T-helper 2 cell treated with Interferon-gamma antibody and Interleukin-4, amounts not matched to agents 100 ng/mL and 5 ng/mL, for 36 hours (primary cell): ENCODE data around the gene PAK5. TPM values are rescaled to one million over a fixed set of nuclear protein-coding genes. Genes with fewer than 3 reads are reported as not detected.
"Not testable (repeated sequence)": the region's sequence is repeated elsewhere in the genome, so short reads cannot be mapped to it uniquely, and the experiment has no call there.

ENCODE experiments used
- intact Hi-C: fragments of 100-400 bp; cut with micrococcal nuclease; formaldehyde crosslinking; loops from one replicate; pipeline ENCODE4 v1.15.1; 2023
- total RNA-seq: library from RNA; stranded (reverse); gene quantifications from 2 replicates; pipeline ENCODE4 v1.2.3, GENCODE V29; 2022

The PAK5 gene
- total RNA-seq, 1 donor from 2014 or later, result not detected

DNA sequence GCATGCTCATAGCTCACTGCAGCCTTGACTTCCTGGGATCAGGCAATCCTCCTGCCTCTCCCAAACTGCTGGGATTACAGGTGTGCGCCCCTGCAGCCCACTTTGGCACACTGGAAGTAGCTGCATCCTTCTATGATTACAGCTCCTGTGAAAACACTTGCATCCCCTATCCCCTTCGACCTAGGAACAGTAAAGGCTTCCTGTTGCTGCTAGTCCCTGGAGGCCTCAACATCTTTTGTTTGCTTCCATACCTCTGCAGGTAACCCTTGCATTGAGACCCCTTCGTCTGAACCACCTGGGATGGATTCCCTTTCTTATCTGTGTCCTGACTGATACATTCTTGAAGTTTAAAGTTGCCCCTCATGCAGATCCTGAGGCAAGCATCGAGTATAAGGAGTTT, 152.4 kb downstream of the PAK5 start:
- intact Hi-C loops, result no loop called here

- intact Hi-C loops, result no loop called here
Measured at GRCh38 chr20:9686001-9686400, 152.9 kb downstream of the PAK5 start.

- intact Hi-C loops, result no loop called here
Measured at GRCh38 chr20:9685011-9685410, 153.9 kb downstream of the PAK5 start.

DNA sequence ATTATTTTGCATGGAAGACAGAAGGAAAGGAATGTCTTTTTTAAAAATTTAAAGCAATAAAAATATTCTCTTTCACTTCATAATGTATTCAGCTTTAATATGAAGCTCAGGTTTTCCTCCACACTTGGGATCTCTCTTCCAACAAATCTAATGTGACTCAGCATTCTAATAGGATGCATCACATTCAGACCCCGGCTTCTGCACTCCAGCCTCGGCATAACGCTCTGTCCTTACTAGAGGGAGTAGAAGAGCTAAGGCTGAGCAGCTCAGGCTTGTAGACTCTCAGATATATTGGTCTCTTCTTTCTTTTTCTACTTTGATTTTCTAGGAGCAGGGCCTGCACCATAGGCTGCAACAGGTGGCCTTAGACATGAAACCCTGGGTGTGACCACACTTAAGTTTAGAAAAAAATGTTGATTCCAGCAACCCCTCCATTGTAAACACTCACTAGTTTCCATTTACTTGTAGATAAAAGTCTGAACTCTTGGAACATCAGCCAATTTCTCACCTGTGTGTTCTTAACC, 161.7 kb downstream of the PAK5 start:
- intact Hi-C loops, result no loop called here

DNA sequence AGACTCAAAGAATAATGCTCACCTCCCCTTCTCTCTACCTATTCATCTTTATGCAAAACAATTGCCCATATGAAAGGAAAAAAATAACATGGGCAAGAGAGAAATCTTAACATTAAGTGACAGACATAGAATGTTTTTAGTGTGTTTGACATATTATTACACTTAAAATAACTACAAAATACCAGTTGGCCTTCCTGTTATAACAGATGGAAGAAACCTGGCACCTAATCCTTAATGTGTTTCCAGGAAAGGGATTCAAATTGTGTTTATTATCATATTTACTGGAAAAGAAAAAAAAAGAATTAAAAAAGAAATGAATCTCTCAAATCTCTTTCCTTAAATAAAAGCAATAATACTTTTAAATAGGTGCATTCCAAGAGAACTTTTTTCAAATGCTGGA, 165.9 kb downstream of the PAK5 start:
- intact Hi-C loops, result no loop called here

DNA sequence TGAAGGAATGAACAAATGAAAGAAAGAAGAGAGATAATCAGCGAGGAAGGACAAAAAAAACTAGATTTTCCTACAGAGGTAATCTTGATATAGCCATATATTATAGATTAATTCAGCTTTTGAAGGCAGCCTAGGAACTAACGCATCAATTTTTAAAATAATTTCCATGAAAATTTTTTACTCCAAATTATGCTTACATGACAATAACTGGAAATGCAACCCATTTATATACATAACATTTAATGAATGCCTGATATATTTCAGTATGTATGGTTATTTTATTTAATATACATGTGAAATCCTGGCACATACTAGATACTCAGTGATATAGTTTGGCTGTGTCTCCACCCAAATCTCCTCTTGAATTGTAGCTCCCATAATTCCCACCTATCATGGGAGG, 166.8 kb downstream of the PAK5 start:
- intact Hi-C loops, result no loop called here

DNA sequence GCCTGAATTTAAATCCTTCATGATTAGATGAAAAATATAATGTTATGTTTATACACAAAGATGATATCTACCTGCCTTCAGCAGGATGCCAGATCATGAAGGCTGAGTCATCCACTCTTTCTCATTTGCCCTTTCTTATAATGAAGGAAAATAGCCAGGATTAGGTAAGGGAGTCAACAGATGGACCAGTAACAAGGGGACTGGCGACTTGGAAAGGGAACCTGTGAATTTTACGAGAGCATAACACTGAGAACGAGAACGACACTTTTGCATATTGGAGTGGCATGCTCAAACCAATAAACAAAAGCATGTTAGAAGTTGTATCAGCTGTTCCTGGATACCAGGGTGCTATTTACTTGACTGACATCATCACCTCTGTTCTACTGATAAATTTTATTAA, 170.5 kb downstream of the PAK5 start:
- intact Hi-C loops, result no loop called here

DNA sequence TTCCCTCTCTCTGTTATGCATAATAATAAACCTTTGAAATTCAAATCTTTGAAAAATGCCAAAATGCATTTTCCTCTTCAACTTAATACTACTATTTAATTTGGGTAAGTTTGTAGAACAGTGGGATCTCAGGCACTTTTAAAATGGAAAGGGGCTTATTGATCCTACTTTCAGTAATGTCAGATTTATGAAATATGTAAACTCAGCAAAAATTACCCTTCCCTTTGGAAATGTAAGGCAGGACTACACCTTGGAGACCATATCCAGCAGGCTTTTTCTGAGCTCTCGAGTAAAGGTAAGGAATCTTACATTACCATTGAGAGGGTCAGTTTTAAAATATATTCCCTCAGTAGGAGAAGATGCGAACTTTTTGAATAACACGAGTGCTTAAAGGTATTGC, 175.5 kb downstream of the PAK5 start:
- intact Hi-C loops, result no loop called here

- intact Hi-C loops, result no loop called here
Measured at GRCh38 chr20:9660236-9660868, 178.5 kb downstream of the PAK5 start.

GRCh38 chr20:9647741-9648140, 191.1 kb downstream of the PAK5 start:
- intact Hi-C loops, result no loop called here

DNA sequence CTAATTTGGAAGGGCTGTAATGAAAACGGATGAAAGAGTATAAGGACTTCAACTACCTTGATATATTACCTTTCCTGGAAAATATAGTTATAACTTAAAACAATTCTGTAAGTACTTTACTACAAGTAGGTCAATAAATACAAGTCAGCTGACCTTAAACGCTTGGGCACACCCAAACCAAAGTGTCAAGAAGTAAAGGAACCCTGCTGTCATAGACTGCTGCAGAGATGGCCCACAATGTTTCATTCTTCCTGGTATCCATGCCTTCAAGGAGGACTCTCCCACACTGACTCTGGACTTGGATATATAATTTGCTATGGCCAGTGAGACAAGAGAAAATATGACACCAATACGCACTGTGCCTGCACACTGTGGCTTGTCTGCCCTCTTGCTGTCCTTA, 192.5 kb downstream of the PAK5 start:
- intact Hi-C loops, result no loop called here

- intact Hi-C loops, result no loop called here
Measured at GRCh38 chr20:9642882-9643281, 196.0 kb downstream of the PAK5 start.

GRCh38 chr20:9641499-9642000, 197.3 kb downstream of the PAK5 start:
- intact Hi-C loops, result not testable (repeated sequence)

DNA sequence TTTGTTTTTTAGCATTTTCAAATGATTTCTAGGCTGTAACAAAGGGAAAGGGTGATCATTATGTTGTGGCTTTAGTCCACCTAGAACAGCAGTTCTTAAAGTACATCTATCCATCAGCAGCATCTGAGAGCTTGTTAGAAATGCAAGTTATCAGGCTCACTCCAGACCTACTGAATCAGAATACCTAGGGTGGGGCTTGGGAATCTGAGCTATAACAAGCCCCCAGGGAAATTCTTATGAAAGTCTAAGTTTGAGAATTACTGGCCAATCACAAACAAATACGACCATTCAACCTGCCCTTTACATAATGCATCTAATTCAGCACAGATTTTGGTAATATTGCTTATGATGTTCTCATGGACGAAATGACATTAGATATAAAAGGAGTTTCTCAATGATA, 201.0 kb downstream of the PAK5 start:
- intact Hi-C loops, result no loop called here

DNA sequence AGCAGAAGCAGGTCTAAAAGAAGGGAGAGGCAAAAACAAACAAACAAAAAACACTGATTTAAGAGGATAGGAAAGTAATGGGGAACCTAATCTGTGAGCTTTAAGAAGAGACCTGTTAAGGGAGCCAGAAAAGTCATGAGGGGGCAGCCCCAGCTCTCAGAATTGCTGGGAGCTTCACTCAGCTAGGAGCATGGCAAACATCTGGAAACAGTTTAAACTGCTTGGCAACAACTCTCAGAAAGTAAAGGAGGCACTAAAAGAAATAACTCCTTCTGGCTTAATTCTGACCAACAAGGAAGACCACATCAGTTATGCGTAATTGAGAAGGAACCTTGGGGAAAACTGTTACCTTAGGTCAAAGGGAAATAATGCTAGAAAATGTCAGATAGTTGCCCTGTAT, 203.1 kb downstream of the PAK5 start:
- intact Hi-C loops, result no loop called here

DNA sequence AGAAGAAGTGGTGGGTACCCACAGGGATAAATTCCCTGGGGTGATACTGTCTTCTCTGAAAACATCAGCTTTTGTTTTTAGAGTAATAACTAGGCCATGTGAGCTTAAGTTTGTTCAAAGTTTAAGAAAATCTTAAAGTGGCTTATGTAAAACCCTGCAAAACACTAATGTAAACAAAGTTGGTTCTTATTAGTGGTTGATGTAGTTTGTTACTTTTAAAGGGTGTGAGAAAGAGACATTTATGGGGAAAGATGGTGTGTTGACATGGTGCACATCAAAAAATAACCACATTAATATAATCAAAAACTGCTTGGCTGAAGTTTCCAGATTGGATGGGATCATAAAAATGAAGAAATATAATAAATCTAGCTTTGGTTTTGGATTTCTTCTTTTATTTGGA, 204.5 kb downstream of the PAK5 start:
- intact Hi-C loops, result no loop called here

DNA sequence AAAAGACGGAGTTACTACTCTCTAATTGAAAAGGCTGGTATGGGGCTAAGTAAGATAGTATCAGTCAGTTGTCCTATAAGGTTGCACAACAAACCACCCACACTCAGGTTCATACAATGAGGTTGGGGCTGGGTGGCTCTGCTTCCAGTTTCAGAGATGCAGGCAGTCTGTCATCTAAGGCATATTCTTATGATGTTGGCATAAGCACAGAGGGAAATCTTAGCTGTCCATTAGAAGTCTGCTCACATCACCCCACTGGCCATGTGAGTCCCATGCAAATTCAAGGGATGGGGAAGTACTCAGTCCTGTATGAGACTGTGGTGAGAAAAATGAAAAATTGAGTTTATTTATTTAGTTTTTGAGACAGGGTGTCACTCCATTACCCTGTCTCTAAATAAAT, 205.9 kb downstream of the PAK5 start:
- intact Hi-C loops, result no loop called here

DNA sequence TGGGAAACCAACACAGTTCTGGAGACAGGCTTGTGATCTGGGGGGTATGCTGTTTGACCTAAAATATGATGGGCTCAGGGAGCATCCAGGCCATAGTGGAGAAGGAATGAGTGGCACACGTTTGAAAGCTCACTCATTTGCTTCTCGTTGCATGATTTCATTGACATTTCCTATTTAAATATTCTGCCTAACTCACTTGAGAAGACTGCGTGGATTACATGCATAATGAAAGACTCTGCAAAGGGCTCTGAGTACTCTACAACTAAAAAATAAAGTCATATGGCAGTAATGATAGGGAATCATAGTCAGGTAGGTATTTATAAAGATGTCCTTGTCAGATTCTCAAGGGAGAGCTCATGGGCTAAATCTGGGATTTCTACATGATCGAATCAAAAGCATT, 206.6 kb downstream of the PAK5 start:
- intact Hi-C loops, result no loop called here

- intact Hi-C loops, result no loop called here
Measured at GRCh38 chr20:9630554-9630953, 208.3 kb downstream of the PAK5 start.

DNA sequence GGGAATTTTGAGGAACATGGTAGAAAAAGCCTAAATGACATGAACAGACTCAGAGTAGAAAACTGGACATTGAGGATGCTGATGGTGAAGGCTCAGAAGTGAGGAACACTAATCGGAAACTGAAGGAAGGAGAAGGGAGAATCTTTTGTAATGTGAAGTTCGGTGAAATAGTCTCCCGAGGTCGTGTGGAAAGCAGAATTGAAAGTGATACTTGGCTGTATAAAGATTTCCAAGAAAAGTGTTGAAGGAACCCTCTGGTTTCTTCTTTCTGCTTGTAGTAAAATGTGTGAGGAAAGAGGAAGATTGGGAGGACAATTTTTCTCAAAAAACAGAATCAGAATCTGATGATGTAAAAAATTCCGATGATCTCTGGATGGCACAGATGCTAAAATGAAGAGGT, 209.0 kb downstream of the PAK5 start:
- intact Hi-C loops, result no loop called here

- intact Hi-C loops, result no loop called here
Measured at GRCh38 chr20:9628589-9628988, 210.3 kb downstream of the PAK5 start.

DNA sequence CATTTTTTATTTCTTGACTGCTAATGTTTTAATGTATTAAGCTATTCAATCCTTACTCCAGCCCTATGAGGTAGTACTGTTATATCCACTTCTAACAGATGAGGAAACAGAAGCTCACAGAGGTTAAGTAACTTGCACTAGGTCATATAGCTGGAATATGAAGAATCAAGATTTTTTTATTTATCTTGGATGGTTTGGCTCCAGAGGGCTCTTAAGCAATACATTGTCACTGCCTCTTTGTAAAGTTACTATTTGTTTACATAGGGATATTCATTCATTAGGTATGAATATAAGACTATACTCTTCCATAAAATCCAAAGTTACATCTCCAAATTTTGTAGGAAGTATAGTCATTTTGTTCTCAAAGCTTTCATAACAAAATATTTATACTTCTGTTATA, 210.7 kb downstream of the PAK5 start:
- intact Hi-C loops, result no loop called here

- intact Hi-C loops, result no loop called here
Measured at GRCh38 chr20:9627219-9627618, 211.7 kb downstream of the PAK5 start.

DNA sequence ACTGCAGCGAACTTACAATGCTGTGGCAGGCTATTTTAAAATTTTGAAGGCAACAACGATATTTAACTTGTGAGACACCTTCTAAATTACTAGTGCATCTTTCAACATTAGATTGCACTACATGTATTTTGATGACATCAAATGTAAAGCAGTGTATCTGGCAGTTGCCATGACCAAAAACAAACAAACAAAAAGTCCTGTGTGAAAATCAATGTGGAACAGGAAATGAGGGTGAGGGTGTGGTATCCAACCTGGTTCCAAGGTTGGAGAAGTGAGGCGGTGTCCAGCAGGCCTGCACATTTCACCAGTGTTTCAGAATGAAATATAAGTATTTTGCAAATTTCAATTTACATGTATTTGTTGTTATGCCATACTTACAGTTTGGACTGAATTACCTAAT, 212.5 kb downstream of the PAK5 start:
- intact Hi-C loops, result no loop called here
